GM12892 (cell line): ENCODE data around the gene ZNRD2.

Experiments used
- DNase-seq: peaks from one replicate; pipeline ENCODE4 v3.0.0; 2011; ENCODE audit not compliant: insufficient read length
- FAIRE-seq: peaks from 2 replicates; lab custom pipeline; 2011; peaks lifted over from hg19 to GRCh38; lab: Jason Lieb, UNC
- POLR2A ChIP-seq: IDR thresholded peaks from 2 replicates; pipeline ENCODE4 v1.6.1; 2011; ENCODE audit warnings: low read depth, low read length, control low read depth
- POLR2AphosphoS5 ChIP-seq: IDR thresholded peaks from 2 replicates; pipeline ENCODE4 v1.6.1; 2011; ENCODE audit warnings: low read depth, low read length, control low read depth
- TAF1 ChIP-seq: IDR thresholded peaks from 2 replicates; pipeline ENCODE4 v1.6.1; 2011; ENCODE audit warnings: low read depth, mild to moderate bottlenecking, control low read depth, low read length, borderline replicate concordance

ZNRD2 gene

GRCh38 chr11:65552388-65552951, 17.8 kb upstream of the ZNRD2 start:
- no peak for FAIRE-seq
- no peak for TF ChIP-seq POLR2A
- no peak for TF ChIP-seq POLR2AphosphoS5
- TF ChIP-seq TAF1, result no peak
- no peak for DNase-seq

GRCh38 chr11:65553301-65554001, 16.8 kb upstream of the ZNRD2 start:
- no peak for DNase-seq
- TF ChIP-seq POLR2A, result no peak
- TF ChIP-seq POLR2AphosphoS5, result no peak
- no peak for TF ChIP-seq TAF1
- no peak for FAIRE-seq

- no peak for DNase-seq
- no peak for FAIRE-seq
- no peak for TF ChIP-seq POLR2A
- no peak for TF ChIP-seq TAF1
- TF ChIP-seq POLR2AphosphoS5, result no peak
Observed at GRCh38 chr11:65554057-65554818, 16.0 kb upstream of the ZNRD2 start.

GRCh38 chr11:65554842-65555430, 15.3 kb upstream of the ZNRD2 start:
- no peak for DNase-seq
- FAIRE-seq, result no peak
- TF ChIP-seq POLR2AphosphoS5 (no peak), POLR2A (no peak), TAF1 (no peak)

GRCh38 chr11:65555693-65556231, 14.5 kb upstream of the ZNRD2 start:
- DNase-seq, result no peak
- no peak for TF ChIP-seq POLR2AphosphoS5
- TF ChIP-seq TAF1, result no peak
- TF ChIP-seq POLR2A, result no peak
- no peak for FAIRE-seq

GRCh38 chr11:65556470-65557279, 13.6 kb upstream of the ZNRD2 start:
- FAIRE-seq (no peak), DNase-seq (no peak)
- TF ChIP-seq POLR2A, result no peak
- TF ChIP-seq TAF1, result no peak
- TF ChIP-seq POLR2AphosphoS5, result no peak

GRCh38 chr11:65557280-65558001, 12.8 kb upstream of the ZNRD2 start:
- no peak for DNase-seq
- TF ChIP-seq POLR2A, result no peak
- TF ChIP-seq POLR2AphosphoS5, result no peak
- TF ChIP-seq TAF1, result no peak
- FAIRE-seq, result no peak

GRCh38 chr11:65558002-65558929, 12.0 kb upstream of the ZNRD2 start, which contains the start of gene LTBP3:
Gene LTBP3 (minus strand): TSS chr11:65558359. CDS start chr11:65557959, 400 bp downstream.
- no peak for TF ChIP-seq POLR2AphosphoS5
- TF ChIP-seq POLR2A, result no peak
- no peak for TF ChIP-seq TAF1

GRCh38 chr11:65558930-65559509, 11.3 kb upstream of the ZNRD2 start:
- DNase-seq (no peak), FAIRE-seq (no peak)
- TF ChIP-seq POLR2AphosphoS5 (no peak), TAF1 (no peak), POLR2A (no peak)

More at GRCh38 chr11:65558002-65558929, 12.0 kb upstream of the ZNRD2 start, which contains the start of gene LTBP3:
- peak; percentile 65 for FAIRE-seq
- DNase-seq, result peak; percentile 75
